ENCODE measurements around the gene ACP3.
"Not testable (repeated sequence)": the region's sequence is repeated elsewhere in the genome, so short reads cannot be mapped to it uniquely, and the experiment has no call there.

ACP3 gene

GRCh38 chr3:132294906-132295305, 22.3 kb upstream of the ACP3 start:
- TF ChIP-seq CTCF (IDR thresholded peaks at IDR 0.05; ENCODE audit: poor library complexity, severe bottlenecking): no peak
- Histone ChIP-seq H3K4me3 (ENCODE audit: severe bottlenecking) (no peak overlapping the region), H3K4me1 (ENCODE audit: insufficient read depth, poor library complexity, severe bottlenecking) (peaks cover 5% of the 10 kb centered on the region), H3K9me3 (ENCODE audit: severe bottlenecking) (no peaks in the 10 kb centered on the region), H3K27me3 (ENCODE audit: insufficient read depth, poor library complexity, severe bottlenecking) (no peaks in the 10 kb centered on the region), H3K36me3 (ENCODE audit: low read depth) (no peaks in the 10 kb centered on the region), H3K27ac (ENCODE audit: poor library complexity, severe bottlenecking) (no peak overlapping the region)
- ATAC-seq (ENCODE audit: low read depth) (no peak), DNase-seq (ENCODE audit: low spot score) (no peak)

GRCh38 chr3:132303336-132304201, 13.6 kb upstream of the ACP3 start:
- ATAC-seq (ENCODE audit: low read depth); H3K4me3 ChIP-seq (ENCODE audit: severe bottlenecking); H3K36me3 ChIP-seq (ENCODE audit: low read depth); H3K4me1 ChIP-seq (ENCODE audit: insufficient read depth, poor library complexity, severe bottlenecking); H3K9me3 ChIP-seq (ENCODE audit: severe bottlenecking); H3K27me3 ChIP-seq (ENCODE audit: insufficient read depth, poor library complexity, severe bottlenecking); H3K27ac ChIP-seq (ENCODE audit: poor library complexity, severe bottlenecking); DNase-seq (ENCODE audit: low spot score): not testable (repeated sequence)

GRCh38 chr3:132304351-132304750, 12.9 kb upstream of the ACP3 start:
- H3K27me3 ChIP-seq (ENCODE audit: insufficient read depth, poor library complexity, severe bottlenecking); H3K4me1 ChIP-seq (ENCODE audit: insufficient read depth, poor library complexity, severe bottlenecking); H3K4me3 ChIP-seq (ENCODE audit: severe bottlenecking); H3K27ac ChIP-seq (ENCODE audit: poor library complexity, severe bottlenecking); H3K9me3 ChIP-seq (ENCODE audit: severe bottlenecking); H3K36me3 ChIP-seq (ENCODE audit: low read depth); DNase-seq (ENCODE audit: low spot score); ATAC-seq (ENCODE audit: low read depth): not testable (repeated sequence)

GRCh38 chr3:132310057-132310456, 7.2 kb upstream of the ACP3 start:
- not testable (repeated sequence) for H3K4me1 ChIP-seq (ENCODE audit: insufficient read depth, poor library complexity, severe bottlenecking); ATAC-seq (ENCODE audit: low read depth); H3K9me3 ChIP-seq (ENCODE audit: severe bottlenecking); H3K27ac ChIP-seq (ENCODE audit: poor library complexity, severe bottlenecking); H3K27me3 ChIP-seq (ENCODE audit: insufficient read depth, poor library complexity, severe bottlenecking); H3K36me3 ChIP-seq (ENCODE audit: low read depth); H3K4me3 ChIP-seq (ENCODE audit: severe bottlenecking); DNase-seq (ENCODE audit: low spot score)

- ATAC-seq (ENCODE audit: low read depth) (no peak), DNase-seq (ENCODE audit: low spot score) (no peak)
- H3K9me3 ChIP-seq (ENCODE audit: severe bottlenecking): no peaks in the 10 kb centered on the region
- peaks cover 2% of the 10 kb centered on the region for H3K4me1 ChIP-seq (ENCODE audit: insufficient read depth, poor library complexity, severe bottlenecking)
- no peak for TF ChIP-seq CTCF (IDR thresholded peaks at IDR 0.05; ENCODE audit: poor library complexity, severe bottlenecking)
- no peak overlapping the region for H3K27ac ChIP-seq (ENCODE audit: poor library complexity, severe bottlenecking)
- no peaks in the 10 kb centered on the region for H3K36me3 ChIP-seq (ENCODE audit: low read depth)
- no peak overlapping the region for H3K4me3 ChIP-seq (ENCODE audit: severe bottlenecking)
- H3K27me3 ChIP-seq (ENCODE audit: insufficient read depth, poor library complexity, severe bottlenecking): no peaks in the 10 kb centered on the region
Measured at GRCh38 chr3:132311316-132311715, 5.9 kb upstream of the ACP3 start.

- DNase-seq (ENCODE audit: low spot score): no peak
- Histone ChIP-seq H3K9me3 (ENCODE audit: severe bottlenecking) (no peaks in the 10 kb centered on the region), H3K36me3 (ENCODE audit: low read depth) (no peaks in the 10 kb centered on the region), H3K4me3 (ENCODE audit: severe bottlenecking) (no peak overlapping the region), H3K27ac (ENCODE audit: poor library complexity, severe bottlenecking) (no peak overlapping the region), H3K27me3 (ENCODE audit: insufficient read depth, poor library complexity, severe bottlenecking) (no peaks in the 10 kb centered on the region), H3K4me1 (ENCODE audit: insufficient read depth, poor library complexity, severe bottlenecking) (peaks cover 8% of the 10 kb centered on the region)
- TF ChIP-seq CTCF (IDR thresholded peaks at IDR 0.05; ENCODE audit: poor library complexity, severe bottlenecking): no peak
- no peak for ATAC-seq (ENCODE audit: low read depth)
Measured at GRCh38 chr3:132311841-132312240, 5.4 kb upstream of the ACP3 start.
